ENCODE results near the gene TMBIM4.

The TMBIM4 gene

GRCh38 chr12:66085998-66086397 is 83.8 kb downstream of the TMBIM4 start:
- DNase-seq, result no peak
